ENCODE data around the gene SCLT1.

Gene SCLT1

DNA sequence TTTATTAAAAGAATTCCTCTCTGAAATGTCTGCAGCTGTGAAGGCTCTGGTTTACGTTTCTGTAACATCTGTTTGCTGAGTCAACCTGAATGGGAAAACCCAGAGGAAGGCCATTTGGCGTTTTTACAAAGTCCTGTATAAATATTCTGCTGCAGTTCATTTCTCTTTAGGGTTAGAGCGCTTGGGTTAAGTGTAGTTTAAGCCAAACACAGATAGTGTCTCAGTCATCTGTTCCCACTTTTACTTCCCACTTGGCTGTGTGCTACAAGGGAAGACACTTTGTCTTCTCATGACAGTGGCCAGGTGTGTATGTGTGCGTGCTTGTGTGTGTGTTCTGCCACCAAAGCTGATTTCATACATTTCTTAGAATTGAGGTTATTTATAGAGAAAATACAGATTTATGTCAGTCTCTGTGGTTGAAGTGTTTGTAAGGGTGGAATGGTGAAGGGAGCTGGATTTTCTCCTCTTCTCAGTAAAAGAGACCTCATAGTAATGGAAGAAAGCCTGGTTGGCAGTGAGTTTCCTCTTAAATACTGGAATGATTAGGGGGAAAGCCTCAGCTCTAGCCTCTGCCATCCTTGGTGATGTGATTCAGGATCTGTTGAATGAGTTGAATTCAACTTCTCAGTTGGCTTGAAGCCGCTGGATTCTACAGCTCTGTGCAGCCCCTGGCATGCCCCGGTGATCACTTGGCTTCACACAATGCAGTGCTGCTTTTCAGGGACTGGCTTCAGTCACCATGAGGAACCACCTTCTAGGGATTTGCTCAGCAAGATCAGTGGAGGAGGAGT lies 233.3 kb downstream of the SCLT1 start:
- DNase-seq (ENCODE audit: low spot score) = no peak

GRCh38 chr4:128858879-128859671 lies 234.3 kb downstream of the SCLT1 start:
- no peak for DNase-seq (ENCODE audit: low spot score)
- TF ChIP-seq CTCF (IDR thresholded peaks at IDR 0.05; ENCODE audit: extremely low read depth, missing control alignments) = no peak

More for the DNA sequence above, 233.3 kb downstream of the SCLT1 start:
- no peak for TF ChIP-seq CTCF (IDR thresholded peaks at IDR 0.05; ENCODE audit: extremely low read depth, missing control alignments)

DNA sequence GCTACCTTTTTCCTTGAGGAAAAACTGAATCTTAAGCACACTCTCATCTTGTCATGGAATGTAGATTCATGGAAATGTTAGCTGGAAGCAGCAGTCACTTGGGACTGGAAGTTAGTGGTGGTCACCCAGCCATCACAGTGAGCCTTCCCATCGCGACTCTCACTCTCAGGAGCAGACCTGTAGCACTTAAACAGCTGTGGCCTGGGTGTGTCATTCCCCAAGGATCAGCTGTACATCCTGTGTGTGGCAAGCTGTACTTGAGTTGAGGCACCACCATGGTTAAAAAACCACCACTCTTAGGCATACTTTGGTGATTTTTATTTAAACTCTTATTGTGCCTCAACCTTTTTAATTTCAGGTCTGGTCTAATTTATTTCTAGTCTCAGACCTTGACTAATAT lies 237.1 kb downstream of the SCLT1 start:
- no peak for DNase-seq (ENCODE audit: low spot score)
- no peak for TF ChIP-seq CTCF (IDR thresholded peaks at IDR 0.05; ENCODE audit: extremely low read depth, missing control alignments)

- no peak for DNase-seq (ENCODE audit: low spot score)
- TF ChIP-seq CTCF (IDR thresholded peaks at IDR 0.05; ENCODE audit: extremely low read depth, missing control alignments) = no peak
Measured at GRCh38 chr4:128855621-128856020, 237.7 kb downstream of the SCLT1 start.

DNA sequence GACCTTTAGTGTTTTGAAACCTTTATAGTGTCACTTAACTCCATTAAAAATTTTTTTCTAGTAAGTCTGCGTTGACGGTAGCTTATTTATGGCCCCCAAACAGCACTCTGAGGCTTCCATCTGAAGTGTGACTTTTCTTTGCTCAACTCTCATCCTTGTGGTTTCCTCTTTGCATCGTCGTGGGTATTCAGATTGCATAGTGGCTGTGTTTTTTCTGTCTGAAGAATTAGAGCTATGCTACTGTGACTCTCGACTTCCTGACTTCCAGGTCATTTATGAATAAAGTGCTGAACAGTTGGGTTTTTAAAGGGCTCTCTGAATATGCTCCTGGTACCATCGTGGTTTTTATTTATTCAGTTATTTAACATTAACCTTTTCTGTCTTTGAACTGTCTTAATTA lies 238.9 kb downstream of the SCLT1 start:
- TF ChIP-seq CTCF (IDR thresholded peaks at IDR 0.05; ENCODE audit: extremely low read depth, missing control alignments) = no peak
- DNase-seq (ENCODE audit: low spot score) = peak; percentile 42

DNA sequence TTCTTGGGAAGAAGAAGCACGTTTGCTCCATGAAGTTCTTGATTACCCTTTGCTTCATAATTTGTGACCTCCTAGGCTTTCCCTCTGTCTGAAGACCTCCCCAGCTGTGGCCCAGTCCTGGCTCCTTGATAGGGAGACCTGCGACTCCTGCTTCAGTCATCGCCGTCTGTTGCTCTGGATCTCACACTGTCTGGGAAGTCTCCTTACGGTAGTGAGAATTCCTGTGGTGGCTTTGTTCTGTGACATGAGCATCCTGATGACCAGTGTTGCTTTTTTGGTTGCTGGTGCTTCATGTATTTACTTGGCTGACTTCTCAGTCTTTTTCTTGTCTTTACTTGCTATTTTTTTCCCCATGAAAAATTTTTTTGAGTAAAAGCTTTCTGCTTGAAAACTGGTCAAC lies 239.6 kb downstream of the SCLT1 start:
- DNase-seq (ENCODE audit: low spot score) = no peak
- no peak for TF ChIP-seq CTCF (IDR thresholded peaks at IDR 0.05; ENCODE audit: extremely low read depth, missing control alignments)

GRCh38 chr4:128850252-128850651 lies 243.1 kb downstream of the SCLT1 start:
- no peak for TF ChIP-seq CTCF (IDR thresholded peaks at IDR 0.05; ENCODE audit: extremely low read depth, missing control alignments)
- no peak for DNase-seq (ENCODE audit: low spot score)

Data from GM20000 (cell line).